Measurements from ENCODE around the gene RAVER2.

- TF ChIP-seq EZH2 (IDR thresholded peaks at IDR 0.05; ENCODE audit: borderline replicate concordance, low read depth, low read length, severe bottlenecking) (no peak), POLR2A (IDR thresholded peaks at IDR 0.05; ENCODE audit: low read depth, low read length) (no peak), FOS (IDR thresholded peaks at IDR 0.05; ENCODE audit: borderline replicate concordance, insufficient read depth, low read length) (no peak)
- TF ChIP-seq, protein P1, sequence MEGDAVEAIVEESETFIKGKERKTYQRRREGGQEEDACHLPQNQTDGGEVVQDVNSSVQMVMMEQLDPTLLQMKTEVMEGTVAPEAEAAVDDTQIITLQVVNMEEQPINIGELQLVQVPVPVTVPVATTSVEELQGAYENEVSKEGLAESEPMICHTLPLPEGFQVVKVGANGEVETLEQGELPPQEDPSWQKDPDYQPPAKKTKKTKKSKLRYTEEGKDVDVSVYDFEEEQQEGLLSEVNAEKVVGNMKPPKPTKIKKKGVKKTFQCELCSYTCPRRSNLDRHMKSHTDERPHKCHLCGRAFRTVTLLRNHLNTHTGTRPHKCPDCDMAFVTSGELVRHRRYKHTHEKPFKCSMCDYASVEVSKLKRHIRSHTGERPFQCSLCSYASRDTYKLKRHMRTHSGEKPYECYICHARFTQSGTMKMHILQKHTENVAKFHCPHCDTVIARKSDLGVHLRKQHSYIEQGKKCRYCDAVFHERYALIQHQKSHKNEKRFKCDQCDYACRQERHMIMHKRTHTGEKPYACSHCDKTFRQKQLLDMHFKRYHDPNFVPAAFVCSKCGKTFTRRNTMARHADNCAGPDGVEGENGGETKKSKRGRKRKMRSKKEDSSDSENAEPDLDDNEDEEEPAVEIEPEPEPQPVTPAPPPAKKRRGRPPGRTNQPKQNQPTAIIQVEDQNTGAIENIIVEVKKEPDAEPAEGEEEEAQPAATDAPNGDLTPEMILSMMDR (IDR thresholded peaks at IDR 0.05; ENCODE audit: extremely low read depth in 1 of 2, insufficient read depth in 1 of 2, low read depth in 1 of 2, low read length in 2 of 2) = no peak
- TF ChIP-seq, protein P2, sequence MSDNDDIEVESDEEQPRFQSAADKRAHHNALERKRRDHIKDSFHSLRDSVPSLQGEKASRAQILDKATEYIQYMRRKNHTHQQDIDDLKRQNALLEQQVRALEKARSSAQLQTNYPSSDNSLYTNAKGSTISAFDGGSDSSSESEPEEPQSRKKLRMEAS (IDR thresholded peaks at IDR 0.05; ENCODE audit: insufficient read depth, insufficient read length) = no peak
Measured at GRCh38 chr1:64769482-64769881, 24.6 kb downstream of the RAVER2 start.
